ENCODE measurements around the gene CDC42BPA. TPM values are rescaled to one million over a fixed set of nuclear protein-coding genes. Genes with fewer than 3 reads are reported as not detected.

CDC42BPA gene
- total and polyA plus RNA-seq, 12 donors = 7.4 to 73.8 (median 37.2) TPM

DNA sequence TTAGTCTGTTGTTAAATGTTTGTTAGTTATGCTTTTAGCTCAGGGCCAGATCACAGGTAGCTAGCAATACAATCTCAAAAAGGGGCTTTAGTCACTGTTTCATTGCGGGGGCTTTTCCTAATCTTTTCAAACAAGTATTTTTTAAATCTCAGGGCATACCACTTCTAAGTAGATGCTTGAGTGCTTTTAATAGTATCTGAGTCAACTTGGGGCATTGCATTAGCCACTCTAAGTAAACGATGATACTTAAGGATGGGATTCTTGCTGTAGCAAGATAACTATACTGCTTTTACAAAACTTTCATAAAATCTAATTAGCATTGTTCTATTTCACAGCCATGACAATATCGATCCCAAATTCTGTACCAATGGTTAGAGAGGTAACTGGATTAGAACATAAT, 11.6 kb downstream of the CDC42BPA start:
- TF ChIP-seq POLR2A (IDR thresholded peaks at IDR 0.05) = no peak
- Histone ChIP-seq H3K36me3 (replicated peaks in 1 of 2) (no peaks in the 10 kb centered on the region), H3K9me3 (replicated peaks in 1 of 3) (no peaks in the 10 kb centered on the region), H3K27me3 (no peaks in the 10 kb centered on the region), H3K4me1 (replicated peaks in 1 of 2) (peaks cover 6 to 22% of the 10 kb centered on the region in 2 donors), H3K4me3 (no peak overlapping the region), H3K27ac (no peak overlapping the region)
- WGBS, 4 donors = 93 to 98% (median 96%) methylated on average over 3 of the region's 3 CpGs
- intact Hi-C loops (cut with DNase I) = loop anchor here in 1 of 2 donors (10.0 kb wide), 1 partner anchor 62 kb away; no protein-coding TSS in a partner anchor
- no peak for DNase-seq

DNA sequence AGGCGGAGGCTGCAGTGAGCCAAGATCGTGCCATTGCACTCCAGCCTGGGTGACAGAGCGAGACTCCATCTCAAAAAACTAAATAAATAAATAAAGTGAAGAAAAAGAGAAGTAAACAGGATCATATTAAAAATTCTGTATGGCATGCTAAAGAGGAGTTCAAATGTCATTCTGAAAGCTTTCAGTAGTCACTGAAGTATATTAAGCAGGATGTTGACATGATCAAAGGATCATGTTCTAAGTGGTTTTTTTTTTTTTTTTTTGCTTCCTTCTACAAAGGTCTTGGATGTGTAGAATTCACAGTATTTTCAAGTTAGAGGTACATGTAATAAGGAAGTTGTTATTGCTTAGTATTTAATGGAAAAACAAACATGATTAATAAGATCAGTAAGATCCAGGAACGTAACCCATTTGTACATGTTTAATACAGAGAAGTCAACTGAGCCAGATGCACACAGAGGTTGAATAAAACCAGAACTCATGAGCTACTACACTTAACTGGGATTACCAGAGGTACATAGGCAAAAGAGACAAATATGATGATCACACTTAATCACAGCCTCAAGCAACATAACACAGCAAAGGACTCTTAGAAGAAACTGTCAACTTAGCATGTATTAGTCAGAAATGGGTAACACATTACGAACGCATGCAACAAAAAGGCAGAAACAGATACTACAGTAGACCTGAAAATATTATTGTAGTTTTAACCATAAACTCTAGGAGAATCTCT, 12.2 kb downstream of the CDC42BPA start:
- H3K4me1 ChIP-seq (replicated peaks in 1 of 2) = peaks cover 6 to 22% of the 10 kb centered on the region in 2 donors
- no peaks in the 10 kb centered on the region for H3K9me3 ChIP-seq (replicated peaks in 1 of 3)
- intact Hi-C loops (cut with DNase I) = loop anchor here in 1 of 2 donors (10.0 kb wide), 1 partner anchor 61 kb away; no protein-coding TSS in a partner anchor
- no peak for DNase-seq
- no peaks in the 10 kb centered on the region for H3K27me3 ChIP-seq
- H3K27ac ChIP-seq = no peak overlapping the region
- 88 to 94% (median 93%) methylated on average over 6 of the region's 6 CpGs for WGBS, 4 donors
- no peaks in the 10 kb centered on the region for H3K36me3 ChIP-seq (replicated peaks in 1 of 2)
- TF ChIP-seq, protein P1, sequence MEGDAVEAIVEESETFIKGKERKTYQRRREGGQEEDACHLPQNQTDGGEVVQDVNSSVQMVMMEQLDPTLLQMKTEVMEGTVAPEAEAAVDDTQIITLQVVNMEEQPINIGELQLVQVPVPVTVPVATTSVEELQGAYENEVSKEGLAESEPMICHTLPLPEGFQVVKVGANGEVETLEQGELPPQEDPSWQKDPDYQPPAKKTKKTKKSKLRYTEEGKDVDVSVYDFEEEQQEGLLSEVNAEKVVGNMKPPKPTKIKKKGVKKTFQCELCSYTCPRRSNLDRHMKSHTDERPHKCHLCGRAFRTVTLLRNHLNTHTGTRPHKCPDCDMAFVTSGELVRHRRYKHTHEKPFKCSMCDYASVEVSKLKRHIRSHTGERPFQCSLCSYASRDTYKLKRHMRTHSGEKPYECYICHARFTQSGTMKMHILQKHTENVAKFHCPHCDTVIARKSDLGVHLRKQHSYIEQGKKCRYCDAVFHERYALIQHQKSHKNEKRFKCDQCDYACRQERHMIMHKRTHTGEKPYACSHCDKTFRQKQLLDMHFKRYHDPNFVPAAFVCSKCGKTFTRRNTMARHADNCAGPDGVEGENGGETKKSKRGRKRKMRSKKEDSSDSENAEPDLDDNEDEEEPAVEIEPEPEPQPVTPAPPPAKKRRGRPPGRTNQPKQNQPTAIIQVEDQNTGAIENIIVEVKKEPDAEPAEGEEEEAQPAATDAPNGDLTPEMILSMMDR (IDR thresholded peaks at IDR 0.05) = no peak
- no peak for TF ChIP-seq POLR2A (IDR thresholded peaks at IDR 0.05)
- no peak overlapping the region for H3K4me3 ChIP-seq

DNA sequence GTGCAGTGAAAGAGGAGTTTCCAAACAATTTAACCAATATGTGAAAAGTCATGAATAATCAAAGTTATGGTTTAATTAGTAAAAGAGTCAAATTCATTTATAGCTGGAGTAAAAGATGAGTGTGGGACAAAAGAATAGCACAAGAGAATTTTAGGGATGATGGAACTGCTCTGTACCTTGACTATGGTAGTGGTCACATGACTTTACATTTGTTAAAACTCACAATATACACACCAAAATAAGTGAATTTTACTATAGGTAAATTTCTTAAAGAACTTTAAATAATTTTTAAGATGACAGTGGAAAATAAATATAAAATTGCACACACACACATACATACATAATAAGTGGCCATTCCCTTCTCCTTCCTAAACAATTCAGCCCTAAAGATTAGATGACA, 13.6 kb downstream of the CDC42BPA start:
- no peak for DNase-seq
- intact Hi-C loops (cut with DNase I) = loop anchor here in 1 of 2 donors (10.0 kb wide), 1 partner anchor 60 kb away; no protein-coding TSS in a partner anchor
- no peak overlapping the region for H3K4me3 ChIP-seq
- H3K27me3 ChIP-seq = no peaks in the 10 kb centered on the region
- H3K9me3 ChIP-seq (replicated peaks in 1 of 3) = no peaks in the 10 kb centered on the region
- no peaks in the 10 kb centered on the region for H3K36me3 ChIP-seq (replicated peaks in 1 of 2)
- TF ChIP-seq, protein P1 (IDR thresholded peaks at IDR 0.05) = no peak
- no peak for TF ChIP-seq POLR2A (IDR thresholded peaks at IDR 0.05)
- peaks cover 9 to 20% of the 10 kb centered on the region in 2 donors for H3K4me1 ChIP-seq (replicated peaks in 1 of 2)
- H3K27ac ChIP-seq = no peak overlapping the region

DNA sequence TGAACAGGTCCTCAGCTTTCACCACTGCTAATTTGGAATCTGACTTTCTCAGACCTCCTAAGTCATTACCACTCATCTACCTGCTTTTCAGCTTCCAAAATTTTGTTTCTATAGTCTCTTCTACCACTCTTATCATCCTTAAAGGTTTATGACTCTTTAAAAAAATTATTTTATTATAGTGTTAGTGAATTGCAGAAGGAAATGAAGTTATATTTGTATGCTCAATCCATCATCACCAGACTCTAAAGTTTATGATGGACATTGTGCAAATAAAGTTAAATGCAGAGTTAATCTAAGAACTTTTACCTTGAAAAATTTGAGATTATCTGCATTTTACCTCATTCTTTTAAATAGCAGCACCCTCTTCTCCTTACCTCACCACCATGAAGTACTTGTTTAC, 14.6 kb downstream of the CDC42BPA start:
- Histone ChIP-seq H3K4me3 (no peak overlapping the region), H3K4me1 (replicated peaks in 1 of 2) (peaks cover 16 to 20% of the 10 kb centered on the region in 2 donors), H3K9me3 (replicated peaks in 1 of 3) (no peaks in the 10 kb centered on the region), H3K27me3 (no peaks in the 10 kb centered on the region), H3K27ac (no peak overlapping the region), H3K36me3 (replicated peaks in 1 of 2) (no peaks in the 10 kb centered on the region)
- no peak for DNase-seq
- TF ChIP-seq, protein P1 (IDR thresholded peaks at IDR 0.05) = no peak
- TF ChIP-seq POLR2A (IDR thresholded peaks at IDR 0.05) = no peak
- intact Hi-C loops (cut with DNase I) = loop anchor here in 1 of 2 donors (10.0 kb wide), 1 partner anchor 59 kb away; no protein-coding TSS in a partner anchor
